ENCODE data around the gene ACVRL1.

ACVRL1 gene

DNA sequence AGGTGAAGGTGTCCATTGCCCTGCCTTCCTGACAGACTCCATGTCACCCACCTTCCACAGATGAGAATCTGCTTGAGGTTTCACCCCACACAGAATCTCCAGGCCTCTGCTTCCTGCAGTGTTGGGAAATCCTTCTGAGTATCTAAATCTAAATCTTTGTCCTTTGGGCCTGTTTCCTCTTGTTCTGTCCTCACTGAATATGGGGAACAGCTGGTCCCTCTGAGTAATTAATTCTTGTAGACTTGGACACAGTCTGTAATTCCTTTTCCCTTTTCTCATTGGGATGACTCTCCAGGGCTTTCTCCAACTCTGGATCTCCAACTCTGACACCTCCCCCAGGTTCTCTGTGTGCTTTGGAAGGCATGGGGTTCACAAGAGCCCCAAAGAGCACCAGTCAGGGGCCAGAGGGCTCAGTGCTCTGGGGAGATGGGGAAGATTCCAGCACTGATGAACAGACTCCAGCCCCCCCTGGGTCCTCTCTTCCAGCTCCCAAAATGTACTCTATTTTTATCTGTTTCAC, 2.3 kb upstream of the ACVRL1 start:
- TF ChIP-seq CEBPB (IDR thresholded peaks at IDR 0.05) (no peak), ZBTB7A (IDR thresholded peaks at IDR 0.05; ENCODE audit: low read depth) (no peak), TAF1 (IDR thresholded peaks at IDR 0.05; ENCODE audit: low read depth) (no peak), YY1 (IDR thresholded peaks at IDR 0.05; ENCODE audit: low read depth) (no peak)

DNA sequence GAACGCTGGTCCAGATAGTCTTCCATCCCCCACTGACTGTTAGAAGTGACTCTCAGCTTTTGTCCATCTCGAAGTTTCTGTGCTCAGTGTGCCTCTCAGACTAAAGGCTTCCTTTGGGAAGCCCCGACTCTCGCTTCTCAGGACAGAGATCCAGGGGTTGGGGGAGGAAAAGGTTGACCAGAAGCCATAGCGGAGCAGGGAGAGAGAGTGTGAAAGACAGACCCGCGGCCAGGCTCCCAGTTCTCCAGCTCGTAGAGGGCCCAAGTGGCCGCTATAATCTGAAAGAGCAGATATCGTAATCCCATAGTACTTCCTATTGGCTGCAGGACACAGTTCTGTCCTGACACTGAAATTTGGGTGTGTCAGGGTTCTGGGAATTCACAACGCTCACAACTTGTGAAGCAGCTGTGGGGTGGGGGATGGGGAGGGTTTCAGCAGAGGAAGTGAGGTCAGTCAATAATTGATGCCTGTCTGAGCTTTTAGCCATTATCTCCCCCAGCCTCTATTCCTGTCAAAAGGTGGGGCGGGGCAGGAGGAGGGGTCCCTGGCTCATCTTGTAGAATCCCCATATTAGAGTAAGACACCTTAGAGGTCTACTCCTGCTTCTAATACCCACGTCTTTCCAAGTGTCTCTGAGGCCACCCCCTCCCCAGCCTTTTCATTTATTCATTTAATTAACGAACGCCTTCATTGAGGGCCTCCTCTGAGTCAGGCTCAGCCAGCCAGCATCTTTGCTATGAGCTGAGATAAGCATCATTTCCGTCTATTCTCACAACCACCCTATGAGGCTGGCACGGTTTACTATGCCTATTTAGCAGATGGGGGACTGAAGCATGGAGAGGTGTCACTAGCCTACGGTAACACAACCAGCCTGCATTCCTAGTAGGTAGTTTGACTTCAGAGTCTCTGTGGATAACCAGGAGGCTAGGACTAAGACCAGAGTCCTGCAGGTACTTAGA, 1.6 kb upstream of the ACVRL1 start:
- no peak for TF ChIP-seq EGR1 (IDR thresholded peaks at IDR 0.05)
- TF ChIP-seq, protein P1, sequence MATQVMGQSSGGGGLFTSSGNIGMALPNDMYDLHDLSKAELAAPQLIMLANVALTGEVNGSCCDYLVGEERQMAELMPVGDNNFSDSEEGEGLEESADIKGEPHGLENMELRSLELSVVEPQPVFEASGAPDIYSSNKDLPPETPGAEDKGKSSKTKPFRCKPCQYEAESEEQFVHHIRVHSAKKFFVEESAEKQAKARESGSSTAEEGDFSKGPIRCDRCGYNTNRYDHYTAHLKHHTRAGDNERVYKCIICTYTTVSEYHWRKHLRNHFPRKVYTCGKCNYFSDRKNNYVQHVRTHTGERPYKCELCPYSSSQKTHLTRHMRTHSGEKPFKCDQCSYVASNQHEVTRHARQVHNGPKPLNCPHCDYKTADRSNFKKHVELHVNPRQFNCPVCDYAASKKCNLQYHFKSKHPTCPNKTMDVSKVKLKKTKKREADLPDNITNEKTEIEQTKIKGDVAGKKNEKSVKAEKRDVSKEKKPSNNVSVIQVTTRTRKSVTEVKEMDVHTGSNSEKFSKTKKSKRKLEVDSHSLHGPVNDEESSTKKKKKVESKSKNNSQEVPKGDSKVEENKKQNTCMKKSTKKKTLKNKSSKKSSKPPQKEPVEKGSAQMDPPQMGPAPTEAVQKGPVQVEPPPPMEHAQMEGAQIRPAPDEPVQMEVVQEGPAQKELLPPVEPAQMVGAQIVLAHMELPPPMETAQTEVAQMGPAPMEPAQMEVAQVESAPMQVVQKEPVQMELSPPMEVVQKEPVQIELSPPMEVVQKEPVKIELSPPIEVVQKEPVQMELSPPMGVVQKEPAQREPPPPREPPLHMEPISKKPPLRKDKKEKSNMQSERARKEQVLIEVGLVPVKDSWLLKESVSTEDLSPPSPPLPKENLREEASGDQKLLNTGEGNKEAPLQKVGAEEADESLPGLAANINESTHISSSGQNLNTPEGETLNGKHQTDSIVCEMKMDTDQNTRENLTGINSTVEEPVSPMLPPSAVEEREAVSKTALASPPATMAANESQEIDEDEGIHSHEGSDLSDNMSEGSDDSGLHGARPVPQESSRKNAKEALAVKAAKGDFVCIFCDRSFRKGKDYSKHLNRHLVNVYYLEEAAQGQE (IDR thresholded peaks at IDR 0.05; ENCODE audit: low read depth): no peak
- TF ChIP-seq CEBPB (IDR thresholded peaks at IDR 0.05): no peak
- no peak for TF ChIP-seq FOXM1 (IDR thresholded peaks at IDR 0.05; ENCODE audit: borderline replicate concordance, low read depth)
- TF ChIP-seq TEAD4 (IDR thresholded peaks at IDR 0.05): no peak
- TF ChIP-seq, protein P2, sequence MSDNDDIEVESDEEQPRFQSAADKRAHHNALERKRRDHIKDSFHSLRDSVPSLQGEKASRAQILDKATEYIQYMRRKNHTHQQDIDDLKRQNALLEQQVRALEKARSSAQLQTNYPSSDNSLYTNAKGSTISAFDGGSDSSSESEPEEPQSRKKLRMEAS (IDR thresholded peaks at IDR 0.05): no peak
- TF ChIP-seq YY1 (IDR thresholded peaks at IDR 0.05; ENCODE audit: low read depth): no peak
- TF ChIP-seq TCF12 (IDR thresholded peaks at IDR 0.05; ENCODE audit: low read depth): no peak
- no peak for TF ChIP-seq TAF1 (IDR thresholded peaks at IDR 0.05; ENCODE audit: low read depth)
- no peak for TF ChIP-seq CREB1 (IDR thresholded peaks at IDR 0.05; ENCODE audit: low read depth)
- no peak for TF ChIP-seq ZBTB7A (IDR thresholded peaks at IDR 0.05; ENCODE audit: low read depth)
- TF ChIP-seq EP300 (IDR thresholded peaks at IDR 0.05; ENCODE audit: borderline replicate concordance): no peak
- TF ChIP-seq NFIC (IDR thresholded peaks at IDR 0.05): no peak
- TF ChIP-seq RAD21 (IDR thresholded peaks at IDR 0.05; ENCODE audit: low read depth): no peak
- TF ChIP-seq, protein P3, sequence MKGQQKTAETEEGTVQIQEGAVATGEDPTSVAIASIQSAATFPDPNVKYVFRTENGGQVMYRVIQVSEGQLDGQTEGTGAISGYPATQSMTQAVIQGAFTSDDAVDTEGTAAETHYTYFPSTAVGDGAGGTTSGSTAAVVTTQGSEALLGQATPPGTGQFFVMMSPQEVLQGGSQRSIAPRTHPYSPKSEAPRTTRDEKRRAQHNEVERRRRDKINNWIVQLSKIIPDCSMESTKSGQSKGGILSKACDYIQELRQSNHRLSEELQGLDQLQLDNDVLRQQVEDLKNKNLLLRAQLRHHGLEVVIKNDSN (IDR thresholded peaks at IDR 0.05): no peak

DNA sequence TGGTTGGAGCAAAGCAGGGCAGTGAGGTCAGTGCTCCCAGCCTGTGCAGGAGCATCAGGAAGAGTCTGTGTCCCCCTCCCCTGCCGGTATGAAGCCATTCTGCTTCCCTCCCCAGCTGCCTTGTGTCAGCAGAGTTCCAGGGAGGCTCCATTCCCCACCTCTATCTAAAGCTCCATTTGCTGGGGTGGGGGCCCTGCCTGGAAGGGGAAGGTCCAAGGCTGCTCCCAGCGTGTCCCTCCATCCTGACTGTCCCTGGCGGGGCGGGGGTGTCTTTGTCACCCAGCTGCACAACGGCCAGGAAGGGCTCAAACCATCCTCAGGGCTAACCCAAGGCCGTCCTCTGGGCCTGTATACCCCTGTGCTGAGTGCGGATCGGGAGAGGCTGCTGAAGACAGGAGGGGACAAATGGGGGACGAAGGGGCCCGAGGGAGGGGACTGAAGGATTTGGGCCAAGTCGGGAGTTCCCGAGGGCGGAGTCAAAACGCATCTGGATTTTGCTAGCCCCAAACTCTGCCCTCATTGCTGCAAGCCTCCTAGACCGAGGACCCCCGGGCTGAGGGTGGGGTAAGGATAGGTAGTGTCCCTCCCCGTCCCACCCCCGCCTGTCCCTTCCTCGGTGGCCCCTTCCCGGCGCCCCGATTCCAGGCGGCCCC, 748 bp upstream of the ACVRL1 start:
- TF ChIP-seq FOXM1 (IDR thresholded peaks at IDR 0.05; ENCODE audit: borderline replicate concordance, low read depth): no peak
- no peak for TF ChIP-seq TAF1 (IDR thresholded peaks at IDR 0.05; ENCODE audit: low read depth)
- TF ChIP-seq TCF12 (IDR thresholded peaks at IDR 0.05; ENCODE audit: low read depth): no peak
- no peak for TF ChIP-seq EGR1 (IDR thresholded peaks at IDR 0.05)
- TF ChIP-seq ZBTB7A (IDR thresholded peaks at IDR 0.05; ENCODE audit: low read depth): no peak
- TF ChIP-seq RAD21 (IDR thresholded peaks at IDR 0.05; ENCODE audit: low read depth): no peak
- TF ChIP-seq CREB1 (IDR thresholded peaks at IDR 0.05; ENCODE audit: low read depth): no peak
- TF ChIP-seq NFIC (IDR thresholded peaks at IDR 0.05): no peak

DNA sequence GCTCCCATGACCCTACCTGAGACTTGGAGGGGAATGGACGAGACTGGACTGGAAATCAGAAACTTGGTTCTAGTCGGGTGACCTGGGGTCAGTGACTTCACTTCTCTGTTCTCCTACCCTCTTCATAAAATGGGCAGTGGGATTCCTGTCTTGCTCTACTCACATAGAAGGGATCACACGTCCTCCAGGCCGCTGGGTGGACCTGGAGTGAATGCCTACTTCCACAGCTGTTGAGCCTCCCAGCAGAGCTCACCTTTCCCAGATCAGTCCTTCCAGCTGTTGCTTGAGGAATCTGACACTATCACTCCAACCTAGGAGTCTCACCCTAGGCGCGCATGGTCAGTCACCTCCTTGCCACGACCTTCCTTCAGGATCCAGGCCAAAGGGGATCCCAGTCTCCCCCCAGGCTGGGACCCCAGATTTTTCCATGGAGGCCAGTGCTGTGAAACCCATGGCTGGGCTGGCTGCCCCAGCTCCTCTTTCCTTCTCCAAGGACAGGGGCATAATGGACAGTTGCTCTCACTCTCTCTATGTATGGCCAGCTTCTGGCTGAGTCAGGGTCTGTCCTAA, 637 bp downstream of the ACVRL1 start:
- TF ChIP-seq EP300 (IDR thresholded peaks at IDR 0.05; ENCODE audit: borderline replicate concordance) (no peak), FOXM1 (IDR thresholded peaks at IDR 0.05; ENCODE audit: borderline replicate concordance, low read depth) (no peak), RAD21 (IDR thresholded peaks at IDR 0.05; ENCODE audit: low read depth) (no peak), TCF12 (IDR thresholded peaks at IDR 0.05; ENCODE audit: low read depth) (no peak), CREB1 (IDR thresholded peaks at IDR 0.05; ENCODE audit: low read depth) (no peak), EGR1 (IDR thresholded peaks at IDR 0.05) (no peak), NFIC (IDR thresholded peaks at IDR 0.05) (no peak), TAF1 (IDR thresholded peaks at IDR 0.05; ENCODE audit: low read depth) (no peak)

DNA sequence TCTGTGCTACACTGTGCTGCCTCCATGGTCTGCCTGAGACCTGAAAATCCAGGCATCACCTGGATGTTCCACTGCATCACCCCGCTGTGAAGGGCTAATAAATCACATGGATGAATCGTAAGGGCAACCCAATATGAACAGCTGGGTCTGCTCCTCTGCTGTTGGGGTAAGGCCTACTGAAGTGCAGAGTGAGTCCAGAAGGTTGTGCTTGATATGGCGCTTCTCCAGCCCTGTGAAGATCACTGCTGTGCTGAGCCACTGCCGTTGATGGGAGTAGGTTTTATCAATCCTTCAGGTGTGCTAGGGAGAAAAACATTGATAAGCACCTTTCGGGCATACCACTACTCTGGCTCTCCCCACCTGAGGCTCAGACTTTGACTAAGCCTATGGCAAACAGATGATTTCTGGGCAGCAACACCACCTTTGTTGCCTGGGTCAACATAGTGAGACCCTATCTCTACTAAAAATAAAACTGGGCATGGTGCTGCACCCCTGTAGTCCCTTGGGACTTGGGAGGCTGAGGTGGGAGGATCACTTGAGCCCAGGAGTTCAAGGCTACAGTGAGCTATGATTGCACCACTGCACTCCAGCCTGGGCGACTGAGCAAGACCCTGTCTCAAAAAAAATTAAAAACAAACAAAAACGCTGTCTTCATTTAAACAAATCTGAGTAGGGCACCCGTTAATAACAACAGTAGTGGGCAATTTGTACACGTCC, 1.7 kb downstream of the ACVRL1 start:
- no peak for TF ChIP-seq CEBPB (IDR thresholded peaks at IDR 0.05)
- no peak for TF ChIP-seq TAF1 (IDR thresholded peaks at IDR 0.05; ENCODE audit: low read depth)
- TF ChIP-seq TEAD4 (IDR thresholded peaks at IDR 0.05): no peak
- no peak for TF ChIP-seq EGR1 (IDR thresholded peaks at IDR 0.05)
- TF ChIP-seq, protein P1 (IDR thresholded peaks at IDR 0.05; ENCODE audit: low read depth): no peak
- TF ChIP-seq, protein P2 (IDR thresholded peaks at IDR 0.05): no peak
- TF ChIP-seq NFIC (IDR thresholded peaks at IDR 0.05): no peak
- no peak for TF ChIP-seq RAD21 (IDR thresholded peaks at IDR 0.05; ENCODE audit: low read depth)
- no peak for TF ChIP-seq FOXM1 (IDR thresholded peaks at IDR 0.05; ENCODE audit: borderline replicate concordance, low read depth)

Data from Ishikawa (cell line).